Pancreas (tissue), 10 donors: ENCODE data around the gene WBP2NL. TPM values are rescaled to one million over a fixed set of nuclear protein-coding genes. Genes with fewer than 3 reads are reported as not detected.

Experiments
- ATAC-seq, 4 donors: fragments of 200-7000 bp; cut with Tn5 transposase; one replicate each; pipeline versions ENCODE4 v1.8.0 to v1.9.1; 2020; ENCODE audit warnings: mild to moderate bottlenecking in 4 of 4, moderate library complexity in 4 of 4
- DNase-seq, 6 donors: peaks; one replicate each; pipeline ENCODE4 v3.0.0-alpha.2; 2020
- FAIRE-seq: peaks from 2 replicates; lab custom pipeline; 2012; peaks lifted over from hg19 to GRCh38; lab: Jason Lieb, UNC
- H3K27ac ChIP-seq, 4 donors: fragments of 200-600 bp; sonication (generic); 1 replicate in 3 of 4; 2 replicates in 1 of 4; pipeline versions ENCODE4 v1.5.0 to v1.8.0; 2020
- H3K27me3 ChIP-seq, 4 donors: fragments of 200-600 bp; one replicate each; pipeline ENCODE4 v1.8.0; 2021
- H3K36me3 ChIP-seq, 3 donors: fragments of 200-600 bp; sonication (generic) in 1 of 3; one replicate each; pipeline versions ENCODE4 v1.5.0 to v1.8.0; 2020 to 2021
- H3K4me1 ChIP-seq, 3 donors: fragments of 200-600 bp; one replicate each; pipeline ENCODE4 v1.8.0; 2021
- H3K4me3 ChIP-seq, 4 donors: fragments of 200-600 bp; sonication (generic) in 2 of 4; one replicate each; pipeline versions ENCODE4 v1.5.0 to v1.8.0; 2020 to 2021
- H3K9me3 ChIP-seq, 4 donors: fragments of 200-600 bp; one replicate each; pipeline ENCODE4 v1.8.0; 2021
- WGBS, 2 donors: extraction: QIAGEN DNeasy Blood & Tissue Kit; methylation state at CpG; one replicate each; pipeline ENCODE4 v1.1.7; 2013; 5-methylcytosine and 5-hydroxymethylcytosine counted together
- intact Hi-C, 3 donors: fragments of 100-400 bp; cut with DNase I; formaldehyde crosslinking; loops; one replicate each; pipeline versions ENCODE4 v1.11.1 to v1.14.2; 2022
- polyA plus RNA-seq, 2 donors: library from polyadenylated mRNA; stranded (reverse); fragments of 200-250 nt; gene quantifications; one replicate each; pipeline ENCODE4 v1.2.3, GENCODE V29; 2013
- total RNA-seq, 6 donors: library from RNA; stranded (reverse); fragmentation: NEBNext Ultra II Directional in 4 of 6; extraction: Animal tissue kit (Norgen Biotek cat#: 25700) in 4 of 6; gene quantifications; one replicate each; pipeline versions ENCODE4 v1.2.1 to v1.2.4, GENCODE V29; 2021 to 2023
- TF ChIP-seq, protein P1 (sequence below), 4 donors: fragments of 200-600 bp; sonication (generic) in 3 of 4; IDR thresholded peaks; one replicate each; pipeline versions ENCODE4 v1.5.0 to v1.8.0; 2021; ENCODE audit warnings: antibody characterized with exemption in 4 of 4
- donor health status: healthy with polysubstance abuse.
- donor health status: DM: no; HTN: no; CAD: no; lungs with moderate emphysema.
- donor health status: DM: no; HTN: no; CAD: no.
- donor health status: control.
- donor health status: control.
- donor health status: Bipolar disorder and iron deficiency.
- donor health status: DM: yes; HTN: yes; CAD: no.
- donor health status: DM: no; HTN: no; CAD: no.
- donor health status: DM: no; HTN: no; CAD: no.
- donor health status: DM: yes; HTN: yes; CAD: no.

Gene WBP2NL
- total and polyA plus RNA-seq, 8 donors: 1.3 to 2.8 (median 1.7) TPM

DNA sequence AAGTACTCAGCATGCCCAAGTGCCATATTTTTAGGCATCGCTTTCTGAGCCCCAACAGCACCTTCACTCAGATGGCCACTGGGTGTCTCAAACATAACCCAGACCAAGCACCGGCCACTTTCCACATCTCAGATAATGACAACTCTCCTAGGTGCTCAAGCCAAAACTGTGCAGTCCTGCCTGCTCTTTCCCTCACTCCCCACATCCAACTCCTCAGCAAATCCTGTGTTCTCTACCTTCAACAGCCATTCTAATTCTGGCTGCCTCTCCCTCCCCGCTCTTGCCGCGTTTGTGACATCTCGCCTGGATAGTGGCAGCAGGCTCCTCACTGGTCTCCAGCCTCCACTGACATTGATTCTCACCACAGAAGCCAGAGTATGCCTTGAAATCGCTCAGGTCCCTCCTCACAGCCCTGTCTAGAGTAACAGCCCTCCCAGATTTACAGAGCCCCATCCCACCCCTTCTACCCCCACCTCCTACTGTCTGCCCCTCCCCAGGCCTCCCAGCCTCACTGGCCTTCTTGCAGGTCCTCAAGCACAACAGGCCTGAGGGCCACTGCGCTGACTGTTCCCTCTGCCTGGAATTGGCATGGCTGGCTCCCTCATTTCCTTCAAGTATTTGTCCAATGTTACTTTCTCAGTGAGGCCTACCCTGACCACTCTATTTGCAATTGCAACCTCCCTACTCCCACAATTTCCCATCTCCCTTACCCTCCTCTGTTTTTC lies 74.2 kb downstream of the WBP2NL start:
- intact Hi-C loops: no loop called here
- Histone ChIP-seq H3K9me3 (no peaks in the 10 kb centered on the region), H3K27me3 (no peaks in the 10 kb centered on the region), H3K4me1 (peaks cover 0 to 16% (median 16%) of the 10 kb centered on the region in 3 donors), H3K36me3 (peaks cover 0 to 11% (median 0%) of the 10 kb centered on the region in 3 donors), H3K27ac (no peak overlapping the region), H3K4me3 (no peak overlapping the region)
- FAIRE-seq (no peak), ATAC-seq (no peak), DNase-seq (peak in 1 of 6 donors; percentile 8)
- TF ChIP-seq, protein P1, sequence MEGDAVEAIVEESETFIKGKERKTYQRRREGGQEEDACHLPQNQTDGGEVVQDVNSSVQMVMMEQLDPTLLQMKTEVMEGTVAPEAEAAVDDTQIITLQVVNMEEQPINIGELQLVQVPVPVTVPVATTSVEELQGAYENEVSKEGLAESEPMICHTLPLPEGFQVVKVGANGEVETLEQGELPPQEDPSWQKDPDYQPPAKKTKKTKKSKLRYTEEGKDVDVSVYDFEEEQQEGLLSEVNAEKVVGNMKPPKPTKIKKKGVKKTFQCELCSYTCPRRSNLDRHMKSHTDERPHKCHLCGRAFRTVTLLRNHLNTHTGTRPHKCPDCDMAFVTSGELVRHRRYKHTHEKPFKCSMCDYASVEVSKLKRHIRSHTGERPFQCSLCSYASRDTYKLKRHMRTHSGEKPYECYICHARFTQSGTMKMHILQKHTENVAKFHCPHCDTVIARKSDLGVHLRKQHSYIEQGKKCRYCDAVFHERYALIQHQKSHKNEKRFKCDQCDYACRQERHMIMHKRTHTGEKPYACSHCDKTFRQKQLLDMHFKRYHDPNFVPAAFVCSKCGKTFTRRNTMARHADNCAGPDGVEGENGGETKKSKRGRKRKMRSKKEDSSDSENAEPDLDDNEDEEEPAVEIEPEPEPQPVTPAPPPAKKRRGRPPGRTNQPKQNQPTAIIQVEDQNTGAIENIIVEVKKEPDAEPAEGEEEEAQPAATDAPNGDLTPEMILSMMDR (IDR thresholded peaks at IDR 0.05): no peak
- 80 to 92% methylated on average over 8 of the region's 8 CpGs for WGBS, 2 donors

DNA sequence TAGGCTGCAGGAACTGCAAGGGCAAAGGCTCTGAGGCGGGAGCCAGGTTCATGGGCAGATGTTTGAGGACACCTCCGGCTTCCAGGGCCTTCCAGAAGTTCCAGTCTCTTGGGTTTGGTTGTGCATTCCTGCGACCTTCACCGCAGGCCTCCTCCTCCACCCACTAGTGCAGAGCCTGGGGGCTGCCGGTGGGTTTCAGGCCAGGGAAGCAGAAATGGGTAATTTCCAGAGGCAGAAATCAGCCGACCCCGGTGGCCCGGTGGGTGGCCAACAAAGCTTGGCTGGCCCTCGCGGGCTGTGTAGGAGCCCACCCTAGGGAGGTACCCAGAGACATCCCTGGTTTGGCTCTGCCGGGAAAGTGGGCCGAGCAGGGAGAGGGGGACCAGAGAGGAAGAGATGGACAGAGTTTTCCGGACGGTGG lies 75.0 kb downstream of the WBP2NL start:
- peaks cover 4 to 25% (median 20%) of the 10 kb centered on the region in 3 donors for H3K4me1 ChIP-seq
- WGBS, 2 donors: 64 to 65% methylated on average over 14 of the region's 14 CpGs
- intact Hi-C loops: no loop called here
- peak overlapping the region; percentile 60 to 76 (median 61) for H3K4me3 ChIP-seq
- FAIRE-seq (no peak), DNase-seq (peak in 2 of 6 donors; percentile 23 to 65), ATAC-seq (no peak)
- peaks cover 0 to 13% (median 0%) of the 10 kb centered on the region in 3 donors for H3K36me3 ChIP-seq
- no peaks in the 10 kb centered on the region for H3K9me3 ChIP-seq
- H3K27ac ChIP-seq: peak overlapping the region in 3 of 4 donors; percentile 77 to 90 (median 88)
- no peaks in the 10 kb centered on the region for H3K27me3 ChIP-seq
- TF ChIP-seq, protein P1 (IDR thresholded peaks at IDR 0.05): no peak

DNA sequence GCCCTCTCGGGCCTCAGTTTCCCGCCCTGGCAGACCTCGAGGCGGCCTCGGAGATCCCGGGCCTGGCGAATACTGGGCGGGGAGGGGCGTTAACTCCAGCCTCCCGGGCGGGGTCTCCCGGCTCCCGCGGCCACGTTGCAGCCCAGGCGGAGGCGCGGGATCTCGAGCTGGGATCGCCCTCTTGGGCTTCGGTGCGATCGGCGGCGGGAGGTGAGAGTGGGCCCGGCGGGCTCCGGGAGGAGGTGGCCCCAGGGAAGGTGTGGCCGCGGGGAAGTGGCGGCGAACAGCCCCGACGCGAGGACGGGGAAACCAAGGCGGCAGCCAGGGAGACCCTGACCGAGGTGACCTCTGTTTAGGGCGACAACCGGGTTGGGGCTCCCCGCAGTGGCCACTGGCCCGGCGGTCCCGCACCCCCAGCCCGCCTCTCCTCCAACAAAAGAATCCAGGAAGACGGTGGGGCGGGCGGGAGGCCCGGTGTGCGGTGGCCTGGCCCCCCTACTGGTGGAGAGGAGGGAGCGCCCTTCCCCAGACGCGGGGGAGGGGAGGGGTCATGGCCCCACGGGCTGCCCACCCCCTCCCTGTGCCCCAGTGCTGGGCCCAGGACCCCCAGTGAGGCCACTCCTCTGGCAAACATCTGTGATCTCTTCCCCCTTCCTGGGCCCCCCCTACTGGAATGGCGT lies 75.7 kb downstream of the WBP2NL start, which contains the start of gene PHETA2:
Gene PHETA2 (plus strand): TSS at position 117 of the 680 bp plus-strand sequence. CDS start 3,046 bp downstream, outside the sequence.
- peak; percentile 46 to 87 (median 66) for DNase-seq
- Histone ChIP-seq H3K4me3 (peak within 1 kb of the TSS; percentile 60 to 76 (median 61)), H3K36me3 (peaks cover 0 to 13% (median 0%) of the 10 kb centered on the region in 3 donors), H3K27me3 (no peaks in the 10 kb centered on the region), H3K27ac (peak within 1 kb of the TSS; percentile 62 to 90 (median 82)), H3K9me3 (no peaks in the 10 kb centered on the region), H3K4me1 (peaks cover 7 to 28% (median 25%) of the 10 kb centered on the region in 3 donors)
- TF ChIP-seq, protein P1 (IDR thresholded peaks at IDR 0.05): peak in 3 of 4 donors; percentile 6 to 35 (median 22)
- intact Hi-C loops: no loop called here
- FAIRE-seq: no peak
- ATAC-seq: peak; percentile 7 to 35 (median 8)
- WGBS, 2 donors: 0% methylated on average over 40 to 55 of the region's 55 CpGs

DNA sequence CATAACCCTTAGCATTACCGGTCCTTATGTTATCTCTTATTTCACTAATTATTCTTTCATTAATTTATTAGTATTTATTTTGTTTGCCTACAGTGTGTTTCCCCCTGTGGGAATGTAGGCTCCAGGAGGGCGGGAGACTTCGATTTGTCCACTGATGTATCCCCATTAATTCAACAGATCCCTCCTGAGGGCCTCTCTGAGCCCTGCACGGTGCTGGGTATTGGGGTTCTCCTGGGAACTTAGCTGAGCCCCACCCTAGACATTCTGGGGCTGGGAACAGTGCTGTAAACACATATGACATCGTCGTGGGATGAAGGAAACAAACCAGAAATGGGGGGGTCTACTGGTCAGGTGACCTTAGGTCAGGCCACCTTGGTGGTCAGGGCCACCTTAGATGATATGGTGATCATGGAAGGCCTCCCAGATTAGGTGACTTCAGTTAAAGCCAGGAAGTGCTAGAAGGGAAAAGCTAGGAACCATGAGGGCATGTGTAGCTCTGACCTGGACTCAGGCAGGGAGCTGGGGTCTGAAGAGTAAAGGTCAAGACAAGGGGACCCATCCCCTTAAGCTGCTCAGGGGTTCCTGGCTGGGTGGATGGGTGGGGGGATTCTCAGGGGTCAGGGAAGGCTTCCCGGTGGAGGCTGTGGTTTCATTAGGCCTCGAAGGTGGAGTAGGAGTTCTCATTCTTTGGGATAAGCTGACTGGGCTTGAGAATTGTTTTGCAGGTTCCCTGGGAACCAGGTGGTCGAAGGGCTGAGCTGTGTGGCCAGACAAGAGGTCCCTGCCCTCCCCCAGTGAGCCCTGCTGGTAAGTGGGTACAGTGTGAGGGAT lies 76.5 kb downstream of the WBP2NL start:
- Histone ChIP-seq H3K36me3 (peaks cover 0 to 13% (median 0%) of the 10 kb centered on the region in 3 donors), H3K9me3 (no peaks in the 10 kb centered on the region), H3K27ac (peak overlapping the region; percentile 62 to 90 (median 82)), H3K27me3 (no peaks in the 10 kb centered on the region), H3K4me3 (peak overlapping the region; percentile 60 to 76 (median 61)), H3K4me1 (peaks cover 7 to 25% (median 24%) of the 10 kb centered on the region in 3 donors)
- 42 to 55% methylated on average over 9 of the region's 9 CpGs for WGBS, 2 donors
- TF ChIP-seq, protein P1 (IDR thresholded peaks at IDR 0.05): peak in 2 of 4 donors; percentile 1 to 2
- FAIRE-seq (no peak), DNase-seq (no peak), ATAC-seq (no peak)
- intact Hi-C loops: no loop called here
